C4-2B (cell line): Measurements from ENCODE around the gene GABRB1.

Experiments used
- H3K27ac ChIP-seq: fragments of 450-650 bp; 2 replicates; pipeline ENCODE4 v1.5.1; 2017
- ZFX ChIP-seq: fragments of 450-650 bp; IDR thresholded peaks from 2 replicates; pipeline ENCODE4 v1.6.1; 2017
- TF ChIP-seq, protein P1 (sequence below): fragments of 450-650 bp; conservative IDR thresholded peaks from 2 replicates; pipeline ENCODE4 v1.5.1; 2017; ENCODE audit warnings: mild to moderate bottlenecking

The GABRB1 gene

DNA sequence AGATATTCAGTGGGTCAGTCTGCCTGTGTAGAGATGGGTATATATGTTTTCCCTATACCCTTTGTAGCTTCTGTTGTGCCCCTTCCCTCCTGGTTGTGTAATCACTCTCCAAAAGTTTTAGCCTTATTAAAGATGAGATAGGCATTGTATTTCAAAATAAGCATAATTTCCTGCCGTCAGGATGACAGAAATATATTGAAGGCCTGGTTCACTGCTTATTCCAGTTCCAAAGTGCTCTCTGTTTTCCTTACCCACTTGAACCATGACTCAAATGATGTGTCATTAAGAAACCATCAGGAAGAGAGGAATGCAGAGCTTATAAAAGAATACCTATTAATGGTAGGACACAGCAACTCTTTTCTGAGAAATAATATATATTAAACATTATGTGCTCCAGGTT is 178.5 kb downstream of the GABRB1 start:
- no peak overlapping the region for H3K27ac ChIP-seq
- TF ChIP-seq, protein P1, sequence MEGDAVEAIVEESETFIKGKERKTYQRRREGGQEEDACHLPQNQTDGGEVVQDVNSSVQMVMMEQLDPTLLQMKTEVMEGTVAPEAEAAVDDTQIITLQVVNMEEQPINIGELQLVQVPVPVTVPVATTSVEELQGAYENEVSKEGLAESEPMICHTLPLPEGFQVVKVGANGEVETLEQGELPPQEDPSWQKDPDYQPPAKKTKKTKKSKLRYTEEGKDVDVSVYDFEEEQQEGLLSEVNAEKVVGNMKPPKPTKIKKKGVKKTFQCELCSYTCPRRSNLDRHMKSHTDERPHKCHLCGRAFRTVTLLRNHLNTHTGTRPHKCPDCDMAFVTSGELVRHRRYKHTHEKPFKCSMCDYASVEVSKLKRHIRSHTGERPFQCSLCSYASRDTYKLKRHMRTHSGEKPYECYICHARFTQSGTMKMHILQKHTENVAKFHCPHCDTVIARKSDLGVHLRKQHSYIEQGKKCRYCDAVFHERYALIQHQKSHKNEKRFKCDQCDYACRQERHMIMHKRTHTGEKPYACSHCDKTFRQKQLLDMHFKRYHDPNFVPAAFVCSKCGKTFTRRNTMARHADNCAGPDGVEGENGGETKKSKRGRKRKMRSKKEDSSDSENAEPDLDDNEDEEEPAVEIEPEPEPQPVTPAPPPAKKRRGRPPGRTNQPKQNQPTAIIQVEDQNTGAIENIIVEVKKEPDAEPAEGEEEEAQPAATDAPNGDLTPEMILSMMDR: no peak
- no peak for TF ChIP-seq ZFX

DNA sequence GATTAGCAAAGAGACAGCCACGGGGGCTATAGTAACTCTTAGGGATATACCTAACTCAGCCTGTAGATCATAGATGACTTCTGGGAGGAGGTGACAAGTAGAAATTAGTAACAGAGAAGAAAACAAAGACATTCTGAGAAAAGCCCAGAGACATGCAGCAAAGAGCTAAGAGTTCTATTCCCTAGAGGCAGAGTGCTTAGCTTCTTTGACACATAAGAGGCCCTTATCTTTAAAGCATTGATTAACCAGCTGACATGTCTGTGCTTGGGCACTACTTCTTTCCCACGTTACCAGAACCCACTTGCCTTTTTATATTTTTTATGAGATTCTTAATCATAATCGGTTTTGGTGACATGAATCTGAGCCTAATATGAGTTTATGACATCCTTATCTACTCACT is 179.5 kb downstream of the GABRB1 start:
- H3K27ac ChIP-seq: no peak overlapping the region
- TF ChIP-seq, protein P1: no peak
- no peak for TF ChIP-seq ZFX

DNA sequence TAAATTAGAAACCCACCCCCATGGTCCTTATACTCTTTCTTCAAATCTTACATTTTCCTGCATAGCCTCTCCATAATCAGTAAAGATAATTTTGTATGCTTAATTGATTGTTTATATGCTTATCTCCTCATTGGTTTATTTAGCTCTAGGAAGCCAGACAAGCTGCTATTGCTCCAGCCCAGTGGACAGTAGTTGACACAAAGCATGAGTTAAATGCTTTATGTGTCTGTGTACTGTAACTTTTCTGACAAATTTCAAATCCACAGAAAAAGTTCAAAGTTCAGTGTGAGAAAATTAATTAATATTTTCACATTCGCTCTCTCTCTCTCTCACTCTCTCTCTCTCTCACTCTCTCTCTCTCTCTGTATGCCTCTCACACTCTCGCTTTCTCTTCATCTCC is 181.7 kb downstream of the GABRB1 start:
- H3K27ac ChIP-seq: no peak overlapping the region
- TF ChIP-seq, protein P1: no peak
- TF ChIP-seq ZFX: no peak

DNA sequence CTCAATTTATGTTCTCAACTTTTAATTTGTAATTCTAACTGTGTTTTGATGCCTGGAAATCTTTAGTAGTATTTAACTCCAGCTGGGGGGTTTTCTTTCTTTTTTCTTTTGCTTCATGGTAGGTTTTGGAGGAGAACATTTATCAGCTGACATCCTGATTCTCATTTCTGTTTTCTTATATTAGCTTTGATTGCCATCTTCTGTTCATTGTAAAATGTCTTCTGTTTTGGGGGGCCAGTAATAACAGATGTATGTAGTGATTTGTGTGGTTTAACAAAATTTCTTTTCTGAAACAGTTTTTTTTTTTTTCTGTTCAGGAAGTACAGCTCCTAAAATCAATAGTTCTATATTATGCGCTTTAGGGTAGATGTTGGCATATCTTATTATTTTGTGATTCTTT is 182.2 kb downstream of the GABRB1 start:
- no peak overlapping the region for H3K27ac ChIP-seq
- TF ChIP-seq ZFX: no peak
- TF ChIP-seq, protein P1: no peak

DNA sequence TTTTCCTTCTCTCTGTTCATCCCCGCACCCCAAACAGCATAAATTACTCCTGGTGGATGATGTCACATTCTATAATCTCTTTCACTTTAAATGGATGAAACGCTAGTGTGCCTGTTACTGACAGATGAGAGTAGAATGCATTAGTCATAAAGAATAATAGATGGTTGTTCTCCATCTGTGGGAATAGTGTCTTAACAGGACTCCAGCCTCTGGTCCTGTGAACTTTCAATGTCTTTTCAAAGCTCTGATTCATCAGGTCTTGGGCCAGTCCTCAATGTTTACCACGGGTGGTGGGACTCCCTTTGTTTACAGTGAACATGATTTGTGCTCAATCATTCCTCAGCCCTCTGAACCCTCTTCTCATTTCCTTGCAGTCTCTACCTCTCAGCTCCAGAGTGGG is 182.6 kb downstream of the GABRB1 start:
- no peak for TF ChIP-seq ZFX
- TF ChIP-seq, protein P1: no peak
- no peak overlapping the region for H3K27ac ChIP-seq

DNA sequence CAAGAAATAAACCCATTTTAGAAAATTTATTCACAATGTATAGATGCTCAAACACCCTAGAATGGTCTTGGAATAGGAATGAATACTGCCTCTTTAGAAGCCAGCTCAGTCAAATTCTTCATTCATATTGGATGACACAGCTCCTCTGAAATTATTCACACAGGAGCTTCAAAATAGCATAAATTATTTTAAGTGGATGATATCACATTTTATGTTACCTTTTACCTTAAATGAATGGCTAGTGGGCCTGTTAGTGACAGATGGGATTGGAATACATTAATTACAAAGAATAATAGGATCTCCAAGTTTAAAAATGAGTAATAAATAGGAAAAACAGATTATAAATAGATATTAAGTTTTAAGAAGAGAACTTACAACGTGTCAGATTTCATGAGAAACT is 184.4 kb downstream of the GABRB1 start:
- no peak overlapping the region for H3K27ac ChIP-seq
- TF ChIP-seq, protein P1: no peak
- TF ChIP-seq ZFX: no peak

DNA sequence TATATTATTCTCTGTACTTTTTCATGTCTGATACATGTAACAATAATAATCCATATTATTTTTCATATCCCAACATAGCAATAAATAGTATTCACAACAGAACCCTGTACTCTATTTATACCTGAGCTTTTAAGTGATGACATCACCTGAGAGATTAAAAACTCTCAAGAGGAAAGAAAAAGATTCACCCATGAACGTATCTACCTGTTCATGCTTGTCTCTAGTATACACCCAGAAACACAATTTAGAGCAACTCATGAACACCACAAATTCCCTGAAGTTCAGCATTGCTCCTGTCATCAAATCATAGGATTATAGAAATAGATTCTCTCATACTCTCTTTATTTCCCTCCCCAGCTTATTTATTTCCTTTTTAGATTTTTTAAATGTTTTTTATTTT is 185.9 kb downstream of the GABRB1 start:
- TF ChIP-seq ZFX: no peak
- TF ChIP-seq, protein P1: no peak
- H3K27ac ChIP-seq: no peak overlapping the region
